Measurements from ENCODE around the gene HUNK.

- TF ChIP-seq, protein P1, sequence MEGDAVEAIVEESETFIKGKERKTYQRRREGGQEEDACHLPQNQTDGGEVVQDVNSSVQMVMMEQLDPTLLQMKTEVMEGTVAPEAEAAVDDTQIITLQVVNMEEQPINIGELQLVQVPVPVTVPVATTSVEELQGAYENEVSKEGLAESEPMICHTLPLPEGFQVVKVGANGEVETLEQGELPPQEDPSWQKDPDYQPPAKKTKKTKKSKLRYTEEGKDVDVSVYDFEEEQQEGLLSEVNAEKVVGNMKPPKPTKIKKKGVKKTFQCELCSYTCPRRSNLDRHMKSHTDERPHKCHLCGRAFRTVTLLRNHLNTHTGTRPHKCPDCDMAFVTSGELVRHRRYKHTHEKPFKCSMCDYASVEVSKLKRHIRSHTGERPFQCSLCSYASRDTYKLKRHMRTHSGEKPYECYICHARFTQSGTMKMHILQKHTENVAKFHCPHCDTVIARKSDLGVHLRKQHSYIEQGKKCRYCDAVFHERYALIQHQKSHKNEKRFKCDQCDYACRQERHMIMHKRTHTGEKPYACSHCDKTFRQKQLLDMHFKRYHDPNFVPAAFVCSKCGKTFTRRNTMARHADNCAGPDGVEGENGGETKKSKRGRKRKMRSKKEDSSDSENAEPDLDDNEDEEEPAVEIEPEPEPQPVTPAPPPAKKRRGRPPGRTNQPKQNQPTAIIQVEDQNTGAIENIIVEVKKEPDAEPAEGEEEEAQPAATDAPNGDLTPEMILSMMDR (IDR thresholded peaks at IDR 0.05; ENCODE audit: poor library complexity), result no peak
- no peak for TF ChIP-seq EZH2 (IDR thresholded peaks at IDR 0.05; ENCODE audit: borderline replicate concordance)
Measured at GRCh38 chr21:31948676-31949075, 75.9 kb downstream of the HUNK start.
